Heart right ventricle (tissue), 16 donors: ENCODE data around the gene POLR2E. TPM values are rescaled to one million over a fixed set of nuclear protein-coding genes. Genes with fewer than 3 reads are reported as not detected.

Experiments used
- ATAC-seq, 8 donors: fragments of 200-7000 bp; cut with Tn5 transposase; one replicate each; pipeline ENCODE4 v1.9.1; 2020; ENCODE audit warnings: mild to moderate bottlenecking in 8 of 8, moderate library complexity in 8 of 8, moderate number of reproducible peaks in 1 of 8
- DNase-seq, 2 donors: peaks; one replicate each; pipeline ENCODE4 v3.0.0-alpha.2; 2020
- H3K27ac ChIP-seq, 10 donors: fragments of 200-600 bp; sonication (generic) in 2 of 10; one replicate each; pipeline versions ENCODE4 v1.5.0 to v1.8.0; 2020 to 2022; ENCODE audit warnings: mild to moderate bottlenecking in 3 of 10
- H3K27me3 ChIP-seq, 7 donors: fragments of 200-600 bp; one replicate each; pipeline ENCODE4 v1.8.0; 2021 to 2022; ENCODE audit warnings: mild to moderate bottlenecking in 2 of 7
- H3K36me3 ChIP-seq, 9 donors: fragments of 200-600 bp; sonication (generic) in 1 of 9; one replicate each; pipeline versions ENCODE4 v1.5.0 to v1.8.0; 2020 to 2022; ENCODE audit warnings: mild to moderate bottlenecking in 2 of 9
- H3K4me1 ChIP-seq, 9 donors: fragments of 200-600 bp; sonication (generic) in 1 of 9; one replicate each; pipeline versions ENCODE4 v1.5.0 to v1.8.0; 2020 to 2022; ENCODE audit warnings: mild to moderate bottlenecking in 4 of 9
- H3K4me3 ChIP-seq, 10 donors: fragments of 200-600 bp; sonication (generic) in 2 of 10; one replicate each; pipeline versions ENCODE4 v1.5.0 to v1.8.0; 2020 to 2022; ENCODE audit warnings: mild to moderate bottlenecking in 7 of 10, moderate library complexity in 2 of 10
- H3K9me3 ChIP-seq, 11 donors: fragments of 200-600 bp in 10 of 11; sonication (generic) in 2 of 11; one replicate each; pipeline versions ENCODE4 v1.5.0 to v1.8.0; 2013 to 2022; ENCODE audit warnings: mild to moderate bottlenecking in 2 of 11, control low read depth in 1 of 11, moderate library complexity in 1 of 11
- CTCF ChIP-seq, 9 donors: fragments of 200-600 bp; sonication (generic) in 2 of 9; IDR thresholded peaks; one replicate each; pipeline versions ENCODE4 v1.5.0 to v1.8.0; 2021 to 2022; ENCODE audit warnings: antibody characterized with exemption in 9 of 9, mild to moderate bottlenecking in 5 of 9, moderate library complexity in 1 of 9
- WGBS, 2 donors: extraction: QIAGEN DNeasy Blood & Tissue Kit; methylation state at CpG; one replicate each; pipeline ENCODE4 v1.1.7; 2013; ENCODE audit warnings: inconsistent platforms in 1 of 2; 5-methylcytosine and 5-hydroxymethylcytosine counted together
- intact Hi-C, 10 donors: fragments of 100-400 bp; cut with DNase I; formaldehyde crosslinking; loops; one replicate each; pipeline versions ENCODE4 v1.11.1 to v1.14.2; 2022
- polyA plus RNA-seq, 2 donors: library from polyadenylated mRNA; stranded (reverse); fragments of 200-250 nt; gene quantifications; one replicate each; pipeline ENCODE4 v1.2.3, GENCODE V29; 2013
- total RNA-seq, 10 donors: library from RNA; stranded (reverse); fragmentation: NEBNext Ultra II Directional in 3 of 10; extraction: Animal tissue kit (Norgen Biotek cat#: 25700) in 3 of 10; gene quantifications; one replicate each; pipeline versions ENCODE4 v1.2.1 to v1.2.4, GENCODE V29; 2021 to 2023
- donor health status: Arrhythmogenic right ventricular cardiomyopathy.
- donor health status: ischemic (EF 13 %, LVEDD 7.1; RV severe dilation, severe dysfunction).
- donor health status: healthy with polysubstance abuse.
- donor health status: DM: no; HTN: yes; CAD: no.
- donor health status: DM: no; HTN: no; CAD: no.
- donor health status: ischemic (EF 25% LVEDD 6.9; RV normal size, moderate dysfunction).
- donor health status: ischemic (EF 25% LVEDD 5.7; RV mildly dilated, moderate dysfunction).
- donor health status: healthy.
- donor health status: DM: yes; HTN: yes; CAD: no.
- donor health status: Ischemic cardiomyopathy.
- donor health status: ischemic (EF 35%, LVEDD 5.7; RV mildly dilated, moderate dysfunction).
- donor health status: nonischemic (EF 11% LVEDD 7.7; RV severe dilation, severe dysfunction).
- donor health status: DM: yes; HTN: yes; CAD: no.
- donor health status: PGD.
- donor health status: ischemic (EF 29% LVEDD 5.4; RV normal size, mild dysfunction).
- donor health status: nonischemic (EF 23%, LVEDD 6.1; RV moderate dilation, normal function).

POLR2E gene
- total and polyA plus RNA-seq, 12 donors, result 111 to 215 (median 134) TPM

GRCh38 chr19:1085676-1086442, 9.3 kb downstream of the POLR2E start:
- peaks cover 0 to 90% (median 16%) of the 10 kb centered on the region in 9 donors for H3K36me3 ChIP-seq
- intact Hi-C loops, result no loop called here

GRCh38 chr19:1085053-1085658, 10.0 kb downstream of the POLR2E start:
- intact Hi-C loops, result no loop called here
- WGBS, 2 donors, result 61 to 73% methylated on average over 8 of the region's 8 CpGs
- H3K36me3 ChIP-seq, result peaks cover 0 to 90% (median 12%) of the 10 kb centered on the region in 9 donors
- no peak for DNase-seq
- no peak for ATAC-seq
- H3K27ac ChIP-seq, result no peak overlapping the region
- no peak for TF ChIP-seq CTCF (IDR thresholded peaks at IDR 0.05)
- H3K27me3 ChIP-seq, result peaks cover 0 to 3% (median 0%) of the 10 kb centered on the region in 7 donors
- H3K4me1 ChIP-seq, result peaks cover 0 to 67% (median 5%) of the 10 kb centered on the region in 9 donors
- H3K4me3 ChIP-seq, result no peak overlapping the region
- H3K9me3 ChIP-seq, result no peaks in the 10 kb centered on the region

More at GRCh38 chr19:1085676-1086442, 9.3 kb downstream of the POLR2E start:
- TF ChIP-seq CTCF (IDR thresholded peaks at IDR 0.05), result no peak
- no peak overlapping the region for H3K4me3 ChIP-seq
- no peak overlapping the region for H3K27ac ChIP-seq
- no peak for ATAC-seq
- peaks cover 0 to 3% (median 0%) of the 10 kb centered on the region in 7 donors for H3K27me3 ChIP-seq
- H3K4me1 ChIP-seq, result peaks cover 0 to 69% (median 5%) of the 10 kb centered on the region in 9 donors
- no peaks in the 10 kb centered on the region for H3K9me3 ChIP-seq
- no peak for DNase-seq
- WGBS, 2 donors, result 71 to 72% methylated on average over 38 of the region's 38 CpGs

DNA sequence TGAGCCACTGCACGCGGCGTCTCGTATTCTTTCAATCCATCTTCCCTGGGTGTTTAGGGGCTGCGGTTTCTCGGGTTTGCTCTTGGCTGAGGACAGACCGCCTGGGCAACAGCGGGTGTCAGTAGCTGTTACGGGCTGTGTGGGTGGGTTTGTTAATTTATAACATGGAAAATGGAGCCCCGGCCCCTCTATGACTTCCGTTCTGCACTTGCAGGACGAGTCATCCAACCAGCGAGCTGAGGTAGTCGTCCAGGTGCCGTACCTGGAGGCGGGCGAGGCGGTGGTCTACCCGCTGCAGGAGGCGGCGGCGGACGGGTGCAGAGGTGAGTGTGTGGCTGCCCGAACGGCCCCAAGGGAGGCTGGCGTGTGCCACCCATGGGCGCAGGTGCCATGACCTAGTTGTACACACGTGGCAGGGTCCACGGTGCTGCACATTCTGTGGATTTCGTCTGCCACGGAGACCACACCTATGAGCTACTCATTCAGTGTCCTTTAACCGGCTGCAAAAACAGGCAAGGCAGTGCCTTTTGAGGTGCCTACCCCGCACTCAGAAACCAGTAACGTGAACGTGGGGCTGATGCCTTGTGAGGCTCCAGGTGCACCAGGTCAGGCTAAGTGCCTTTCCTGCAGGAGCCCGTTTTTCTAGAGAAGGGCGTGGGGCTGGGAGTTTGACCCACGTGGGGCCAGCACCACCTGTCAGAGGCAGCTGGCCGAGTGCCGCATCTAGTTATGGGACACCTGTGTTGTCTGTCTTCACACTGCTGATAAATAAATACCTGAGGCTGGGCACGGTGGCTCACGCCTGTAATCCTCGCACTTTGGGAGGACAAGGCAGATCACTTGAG, 10.9 kb downstream of the POLR2E start:
- DNase-seq (no peak), ATAC-seq (no peak)
- intact Hi-C loops, result loop anchor here in 1 of 10 donors (5.0 kb wide), 1 partner anchor 42 kb away; the partner anchor contains the start of gene ABCA7
- 89 to 90% methylated on average over 43 of the region's 43 CpGs for WGBS, 2 donors
- Histone ChIP-seq H3K4me1 (peaks cover 0 to 59% (median 5%) of the 10 kb centered on the region in 9 donors), H3K27me3 (peaks cover 0 to 3% (median 0%) of the 10 kb centered on the region in 7 donors), H3K4me3 (no peak overlapping the region), H3K9me3 (no peaks in the 10 kb centered on the region), H3K36me3 (peaks cover 0 to 94% (median 7%) of the 10 kb centered on the region in 9 donors), H3K27ac (no peak overlapping the region)
- TF ChIP-seq CTCF (IDR thresholded peaks at IDR 0.05), result no peak
